Activated CD4-positive, alpha-beta T cell treated with anti-CD3 and anti-CD28 coated beads, Interleukin-10, Interleukin-2, amounts not matched to agents 100 ng/mL and 50 ng/mL, durations not matched to agents 16 hours and 8 hours (primary cell): ENCODE results near the gene TMEM254.
"Not testable (repeated sequence)": the region's sequence is repeated elsewhere in the genome, so short reads cannot be mapped to it uniquely, and the experiment has no call there.

ENCODE experiments used
- DNase-seq: peaks from one replicate; pipeline ENCODE4 v3.0.0-alpha.2; 2020

Gene TMEM254

DNA sequence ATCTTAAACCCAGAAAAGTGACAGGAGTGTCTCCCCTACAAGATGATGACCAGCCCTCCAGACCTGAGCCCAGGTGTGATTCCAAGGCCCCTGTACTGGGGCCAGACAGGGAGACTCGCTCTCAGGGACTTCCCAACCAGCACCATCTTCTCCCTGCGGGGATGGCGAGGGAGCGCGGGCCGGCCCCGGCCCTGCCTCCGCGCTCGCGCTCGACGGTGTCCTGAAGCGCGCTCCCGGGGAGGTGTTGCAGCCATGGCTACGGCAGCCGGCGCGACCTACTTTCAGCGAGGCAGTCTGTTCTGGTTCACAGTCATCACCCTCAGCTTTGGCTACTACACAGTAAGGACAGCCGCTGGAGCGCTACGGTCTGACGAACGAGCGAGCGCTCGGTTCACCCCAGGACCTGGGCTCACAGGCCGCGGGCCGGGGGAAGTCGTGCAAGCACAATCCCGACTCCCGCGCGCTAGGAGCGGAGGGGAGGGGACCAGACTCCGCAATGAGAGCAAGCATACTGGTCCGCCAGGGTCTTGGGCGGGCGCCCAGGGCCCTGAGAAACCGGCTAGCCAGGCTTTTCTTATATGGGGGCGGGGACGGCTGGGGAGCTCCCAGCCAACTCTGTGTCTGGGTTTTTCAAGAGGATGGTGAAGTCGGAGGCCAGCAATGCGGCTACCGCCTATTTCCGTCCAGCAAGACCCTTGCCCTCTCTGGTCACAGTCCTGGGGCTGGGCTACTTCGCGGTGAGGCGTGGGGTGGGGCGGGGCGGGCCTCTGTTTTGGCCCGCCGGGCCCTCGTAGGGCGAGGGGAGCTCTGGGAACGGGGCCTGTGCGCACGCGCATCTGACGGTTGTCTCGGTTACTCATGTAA, at the start of gene TMEM254:
TSS of gene TMEM254 (plus strand) at position 218 of the 864 bp plus-strand sequence. CDS start at position 253, 35 bp downstream.
- peak; percentile 92 for DNase-seq

DNA sequence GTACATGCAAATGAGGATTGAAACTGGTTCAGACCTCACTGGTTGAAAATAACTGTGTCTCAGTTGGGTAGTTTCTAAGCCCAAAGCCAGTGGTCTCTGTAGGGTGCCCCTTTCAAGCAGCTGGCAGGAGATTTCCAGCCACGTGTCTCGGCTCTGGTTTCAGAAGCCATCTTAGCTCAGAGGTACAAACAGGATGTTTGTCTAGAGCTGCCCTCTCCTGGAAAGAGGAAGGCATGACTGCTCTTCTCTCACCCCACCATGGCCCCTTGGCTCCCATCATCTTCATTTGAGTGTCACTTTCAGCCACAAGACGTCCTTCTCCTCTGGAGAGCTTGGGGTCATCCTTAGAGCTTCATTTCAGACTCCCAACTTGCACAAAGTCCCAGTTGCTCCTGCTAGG, 49.3 kb upstream of the TMEM254 start:
- peak; percentile 38 for DNase-seq

- not testable (repeated sequence) for DNase-seq
These were observed 48.6 kb upstream of the TMEM254 start for GRCh38 chr10:80029865-80030264.

GRCh38 chr10:80032503-80032902, 46.0 kb upstream of the TMEM254 start:
- no peak for DNase-seq

GRCh38 chr10:80034766-80035165, 43.7 kb upstream of the TMEM254 start:
- not testable (repeated sequence) for DNase-seq

- not testable (repeated sequence) for DNase-seq
These were observed 43.0 kb upstream of the TMEM254 start for GRCh38 chr10:80035430-80035829.

DNA sequence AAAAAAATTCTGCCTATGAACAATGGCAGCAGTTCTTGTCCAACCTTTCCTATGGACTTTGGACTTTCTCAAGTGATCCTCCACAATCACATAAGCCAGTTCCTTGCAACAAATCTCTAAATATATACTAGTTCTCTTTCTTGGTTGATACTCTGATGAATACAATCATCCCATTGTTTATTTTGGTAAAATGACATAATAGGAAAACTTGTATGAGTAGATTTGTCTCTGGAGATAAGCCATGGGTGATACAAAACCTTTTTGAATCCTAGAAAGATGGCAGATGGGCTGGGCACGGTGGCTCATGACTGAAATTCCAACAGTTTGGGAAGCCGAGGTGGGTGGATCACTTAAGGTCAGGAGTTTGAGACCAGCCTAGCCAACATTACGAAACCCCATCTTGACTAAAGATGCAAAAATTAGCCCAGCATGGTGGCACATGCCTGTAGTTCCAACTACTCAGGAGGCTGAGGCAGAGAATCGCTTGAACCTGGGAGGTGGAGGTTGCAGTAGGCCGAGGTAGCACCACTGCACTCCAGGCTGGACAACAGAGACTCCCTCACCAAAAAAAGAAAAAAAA, 41.5 kb upstream of the TMEM254 start:
- DNase-seq: not testable (repeated sequence)

- not testable (repeated sequence) for DNase-seq
These were observed 40.2 kb upstream of the TMEM254 start for GRCh38 chr10:80038226-80038625.

GRCh38 chr10:80041162-80041561, 37.3 kb upstream of the TMEM254 start:
- DNase-seq: no peak

DNA sequence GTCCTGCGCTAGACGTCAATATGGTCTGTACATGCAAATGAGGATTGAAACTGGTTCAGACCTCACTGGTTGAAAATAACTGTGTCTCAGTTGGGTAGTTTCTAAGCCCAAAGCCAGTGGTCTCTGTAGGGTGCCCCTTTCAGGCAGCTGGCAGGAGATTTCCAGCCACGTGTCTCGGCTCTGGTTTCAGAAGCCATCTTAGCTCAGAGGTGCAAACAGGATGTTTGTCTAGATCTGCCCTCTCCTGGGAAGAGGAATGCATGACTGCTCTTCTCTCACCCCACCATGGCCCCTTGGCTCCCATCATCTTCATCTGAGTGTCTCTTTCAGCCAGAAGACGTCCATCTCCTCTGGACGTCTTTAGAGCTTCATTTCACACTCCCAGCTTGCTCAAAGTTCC, 33.5 kb upstream of the TMEM254 start:
- not testable (repeated sequence) for DNase-seq

DNA sequence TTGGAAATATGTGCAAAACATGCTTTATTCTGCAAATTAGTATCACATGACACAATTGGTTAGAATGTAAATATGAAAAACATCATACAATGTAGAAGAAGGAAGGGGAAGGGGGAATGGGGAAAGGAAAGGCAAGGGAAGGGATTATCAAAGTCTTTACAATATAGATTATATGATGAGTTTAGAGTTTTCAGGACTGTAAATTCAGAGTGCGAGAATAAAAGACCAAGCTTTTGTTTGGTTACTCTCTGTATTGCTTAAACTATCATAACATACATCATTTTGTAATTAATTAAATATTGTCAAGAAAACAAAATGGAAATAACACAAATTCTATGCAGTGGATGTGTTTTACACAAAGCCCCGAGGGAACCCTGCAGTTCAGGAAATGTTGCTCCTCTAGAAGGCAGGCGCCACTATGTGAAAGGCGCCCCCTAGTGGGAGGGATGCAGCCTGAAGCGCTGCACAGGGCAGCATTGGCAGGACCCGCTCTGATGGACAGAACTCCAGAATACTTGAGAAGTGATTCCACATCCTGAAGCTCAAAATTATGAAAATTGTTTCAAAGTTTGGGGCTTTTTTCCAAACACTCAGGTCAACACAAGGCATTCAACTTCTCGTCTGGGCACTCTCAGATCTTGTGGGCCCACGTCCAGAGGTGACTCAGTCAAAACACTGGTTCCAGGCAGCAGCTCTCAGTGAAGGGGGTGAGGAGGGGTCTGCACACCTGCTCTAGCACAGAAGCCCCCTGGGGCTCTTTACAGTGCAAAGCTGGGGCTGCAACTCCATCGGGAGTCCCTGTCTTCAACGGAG, 31.6 kb upstream of the TMEM254 start:
- peak; percentile 73 for DNase-seq

- DNase-seq: no peak
These were observed 27.7 kb upstream of the TMEM254 start for GRCh38 chr10:80050752-80051151.

DNA sequence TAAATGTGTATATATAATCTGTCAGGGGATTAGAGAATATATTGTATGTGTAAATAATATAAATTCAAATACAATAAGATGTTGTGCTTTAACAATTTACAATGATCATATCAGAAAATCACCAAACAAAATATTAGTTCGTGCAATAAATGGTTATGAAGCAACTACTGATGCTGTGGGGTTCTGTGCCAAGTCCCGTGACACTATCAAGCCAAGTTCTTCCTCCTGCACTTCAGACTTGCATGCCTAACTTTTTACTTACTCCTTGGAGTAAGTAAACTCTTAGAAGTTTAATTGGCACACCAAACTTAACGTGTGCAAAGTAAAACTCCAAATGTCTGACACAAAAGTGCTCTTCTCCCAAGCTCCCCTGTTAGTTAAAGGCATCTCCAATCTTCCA, 26.5 kb upstream of the TMEM254 start:
- no peak for DNase-seq

GRCh38 chr10:80055760-80056159, 22.7 kb upstream of the TMEM254 start:
- no peak for DNase-seq

DNA sequence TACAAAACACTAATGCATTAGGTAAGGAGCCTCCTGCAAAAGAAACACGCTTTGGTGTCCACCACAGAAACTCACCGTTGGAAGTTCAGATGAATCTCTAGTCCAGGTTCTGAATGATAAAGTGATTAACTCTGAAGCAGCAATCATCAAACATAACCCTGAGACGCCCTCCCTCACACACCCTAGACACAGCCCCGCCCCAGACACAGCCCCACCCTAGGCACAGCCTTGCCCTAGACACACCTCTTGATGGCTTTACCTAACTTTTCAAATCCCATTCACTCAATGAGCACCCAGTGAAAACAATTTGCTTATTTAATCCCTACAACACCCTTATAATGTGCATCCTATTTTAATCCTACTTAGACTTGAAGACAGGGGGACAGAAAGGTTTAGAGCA, 21.3 kb upstream of the TMEM254 start:
- no peak for DNase-seq

GRCh38 chr10:80064120-80064886, 14.2 kb upstream of the TMEM254 start:
- no peak for DNase-seq

DNA sequence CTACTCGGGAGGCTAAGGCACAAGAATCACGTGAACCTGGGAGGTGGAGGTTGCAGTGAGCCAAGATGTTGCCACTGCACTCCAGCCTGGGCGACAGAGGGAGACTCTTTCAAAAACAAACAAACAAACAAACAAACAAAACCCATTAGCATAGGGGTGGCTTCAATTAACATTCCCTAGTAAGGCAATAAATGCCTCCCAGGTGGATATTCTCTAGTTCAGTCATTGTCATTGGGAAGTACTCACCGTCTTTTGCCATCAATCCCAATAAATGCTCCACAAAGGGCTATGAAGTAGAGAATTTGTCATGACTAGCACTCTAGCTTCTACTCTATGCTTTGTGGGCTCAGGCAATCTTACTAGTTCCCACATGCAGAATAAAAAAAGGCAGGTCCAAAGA, 11.7 kb upstream of the TMEM254 start:
- no peak for DNase-seq

DNA sequence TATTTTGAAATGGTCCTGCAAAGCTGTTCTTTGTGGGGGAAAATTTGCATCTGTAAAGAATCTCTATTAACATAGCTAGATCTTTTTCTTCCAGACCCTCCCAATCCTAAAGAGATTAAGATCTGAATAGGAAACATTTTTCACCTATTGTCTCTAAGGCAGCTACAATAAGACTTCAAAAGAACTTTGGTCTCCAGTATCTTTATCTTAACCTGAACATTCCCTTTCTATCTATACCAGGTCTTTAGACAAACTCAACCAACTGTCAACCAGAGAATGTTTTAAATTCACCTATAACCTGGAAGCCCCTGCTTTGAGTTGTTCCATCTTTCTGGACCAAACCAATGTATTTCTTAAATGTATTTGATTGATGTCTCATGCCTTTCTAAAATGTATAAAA, 10.6 kb upstream of the TMEM254 start:
- not testable (repeated sequence) for DNase-seq

GRCh38 chr10:80068270-80068669, 10.2 kb upstream of the TMEM254 start:
- no peak for DNase-seq

DNA sequence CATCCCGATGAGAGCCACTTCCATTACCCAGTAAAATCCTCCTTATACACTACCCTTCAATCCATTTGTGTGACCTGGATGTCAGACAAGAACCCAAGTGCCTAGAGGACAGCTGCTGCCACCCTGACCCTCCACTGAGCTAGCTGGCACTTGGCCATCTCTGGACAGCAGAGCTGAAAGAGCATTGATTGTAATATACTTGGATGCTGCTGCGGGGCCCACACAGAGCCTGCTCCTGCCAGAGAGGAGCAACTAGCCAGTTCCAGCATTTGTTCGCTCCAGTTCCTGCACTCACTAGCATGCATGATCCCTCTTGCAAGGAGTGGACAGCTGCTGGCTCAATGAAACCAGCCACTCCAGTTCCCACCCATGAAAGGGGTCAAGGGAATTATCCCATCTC, 8.4 kb upstream of the TMEM254 start:
- DNase-seq: no peak

DNA sequence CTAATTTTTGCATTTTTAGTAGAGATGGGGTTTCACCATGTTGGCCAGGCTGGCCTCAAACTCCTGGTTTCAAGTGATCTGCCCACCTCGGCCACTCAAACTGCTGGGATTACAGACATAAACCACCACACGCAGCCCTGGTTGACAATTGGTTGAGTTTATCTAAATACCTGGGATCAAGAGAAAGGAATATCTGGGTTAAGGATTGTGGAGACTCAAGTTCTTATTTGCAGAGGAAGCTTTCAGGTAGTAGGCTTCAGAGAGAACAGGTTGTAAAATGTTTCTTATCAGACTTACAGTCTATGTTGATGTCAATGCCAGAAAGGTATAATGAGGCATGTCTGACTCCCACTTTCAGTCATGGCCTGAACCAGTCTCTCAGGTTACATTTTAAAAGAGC, 5.9 kb upstream of the TMEM254 start:
- DNase-seq: no peak

- DNase-seq: peak; percentile 67
These were observed 2.7 kb upstream of the TMEM254 start for GRCh38 chr10:80075781-80076180.
